ENCODE measurements around the gene KCNB1. TPM values are rescaled to one million over a fixed set of nuclear protein-coding genes. Genes with fewer than 3 reads are reported as not detected.

Gene KCNB1
- total RNA-seq, 4 donors from 2014 or later: 1.9 to 5.6 (median 2.3) TPM

DNA sequence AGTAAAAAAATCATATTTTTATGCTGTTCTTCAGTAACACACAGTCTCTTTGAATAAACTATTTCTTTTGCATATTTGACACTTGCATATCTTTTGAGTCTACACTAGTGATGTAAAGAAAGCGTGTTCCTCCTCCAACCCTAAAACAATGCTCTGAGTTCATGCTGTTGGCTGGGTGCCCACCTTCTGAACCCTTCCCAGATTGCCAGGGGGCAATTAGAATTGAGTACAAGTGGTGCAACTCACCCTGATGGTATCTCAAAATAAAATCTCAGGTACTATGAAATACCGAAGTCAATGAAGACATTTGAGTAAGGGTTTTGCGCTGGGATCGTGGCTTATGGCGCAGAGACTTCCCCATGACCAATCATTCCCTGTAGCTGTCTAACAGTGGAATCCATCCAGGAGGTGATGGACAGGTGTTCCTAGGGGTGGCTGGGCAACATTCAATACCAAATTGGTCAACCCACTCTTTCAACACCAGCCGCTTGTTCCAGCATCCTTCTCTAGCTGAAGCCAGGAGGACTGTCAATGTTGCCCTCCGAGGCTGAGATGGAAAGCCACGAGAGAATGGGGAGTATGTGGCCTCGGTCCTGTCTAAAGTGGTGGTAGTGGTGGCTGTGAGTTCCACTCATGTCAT, 110.3 kb downstream of the KCNB1 start:
- no peak for DNase-seq
- in situ Hi-C loops (cut with MboI; ENCODE audit: low pct_ligation_motif_present in 1 of 4, low pct_unique_long_range_greater_than_20kb in 1 of 4, low sequenced_read_pairs in 3 of 4): no loop called here
- Histone ChIP-seq H3K4me1 (no peaks in the 10 kb centered on the region), H3K36me3 (no peaks in the 10 kb centered on the region), H3K27ac (no peak overlapping the region), H3K27me3 (no peaks in the 10 kb centered on the region), H3K4me3 (no peak overlapping the region), H3K9me3 (no peaks in the 10 kb centered on the region)
- intact Hi-C loops (cut with DNase I; ENCODE audit: low total_unique reads): no loop called here
- TF ChIP-seq POLR2AphosphoS5 (IDR thresholded peaks at IDR 0.05): no peak
- TF ChIP-seq, protein P1, sequence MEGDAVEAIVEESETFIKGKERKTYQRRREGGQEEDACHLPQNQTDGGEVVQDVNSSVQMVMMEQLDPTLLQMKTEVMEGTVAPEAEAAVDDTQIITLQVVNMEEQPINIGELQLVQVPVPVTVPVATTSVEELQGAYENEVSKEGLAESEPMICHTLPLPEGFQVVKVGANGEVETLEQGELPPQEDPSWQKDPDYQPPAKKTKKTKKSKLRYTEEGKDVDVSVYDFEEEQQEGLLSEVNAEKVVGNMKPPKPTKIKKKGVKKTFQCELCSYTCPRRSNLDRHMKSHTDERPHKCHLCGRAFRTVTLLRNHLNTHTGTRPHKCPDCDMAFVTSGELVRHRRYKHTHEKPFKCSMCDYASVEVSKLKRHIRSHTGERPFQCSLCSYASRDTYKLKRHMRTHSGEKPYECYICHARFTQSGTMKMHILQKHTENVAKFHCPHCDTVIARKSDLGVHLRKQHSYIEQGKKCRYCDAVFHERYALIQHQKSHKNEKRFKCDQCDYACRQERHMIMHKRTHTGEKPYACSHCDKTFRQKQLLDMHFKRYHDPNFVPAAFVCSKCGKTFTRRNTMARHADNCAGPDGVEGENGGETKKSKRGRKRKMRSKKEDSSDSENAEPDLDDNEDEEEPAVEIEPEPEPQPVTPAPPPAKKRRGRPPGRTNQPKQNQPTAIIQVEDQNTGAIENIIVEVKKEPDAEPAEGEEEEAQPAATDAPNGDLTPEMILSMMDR (IDR thresholded peaks at IDR 0.05): no peak
- TF ChIP-seq EP300 (IDR thresholded peaks at IDR 0.05; ENCODE audit: low read depth): no peak
- TF ChIP-seq POLR2A (IDR thresholded peaks at IDR 0.05): no peak
- 80 to 83% methylated on average over 1 to 9 of the region's 9 CpGs for WGBS, 2 donors (ENCODE audit: low coverage in 1 of 2)

DNA sequence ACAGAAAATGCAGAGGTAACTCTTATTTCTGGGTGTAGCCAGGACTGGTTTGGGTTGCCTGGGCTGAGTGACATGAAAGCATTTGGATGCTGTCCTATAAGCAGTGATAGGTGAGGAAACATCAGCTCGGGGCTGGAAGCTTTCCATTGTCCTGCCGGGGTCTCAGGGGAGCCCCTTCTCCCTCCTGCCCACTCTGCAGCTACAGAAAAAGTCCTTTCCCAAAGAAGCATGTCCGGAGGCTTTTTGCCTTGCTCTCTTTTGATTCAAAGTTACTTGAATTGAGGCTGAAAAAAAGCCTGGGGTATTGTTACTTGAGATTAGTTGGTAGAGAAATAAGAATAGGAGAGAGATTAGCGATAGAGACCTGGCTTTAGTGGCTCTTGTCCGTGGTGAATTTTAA, 113.9 kb downstream of the KCNB1 start:
- in situ Hi-C loops (cut with MboI; ENCODE audit: low pct_ligation_motif_present in 1 of 4, low pct_unique_long_range_greater_than_20kb in 1 of 4, low sequenced_read_pairs in 3 of 4): no loop called here
- no peaks in the 10 kb centered on the region for H3K36me3 ChIP-seq
- no peak for TF ChIP-seq POLR2A (IDR thresholded peaks at IDR 0.05)
- TF ChIP-seq POLR2AphosphoS5 (IDR thresholded peaks at IDR 0.05): no peak
- no peaks in the 10 kb centered on the region for H3K27me3 ChIP-seq
- intact Hi-C loops (cut with DNase I; ENCODE audit: low total_unique reads): no loop called here
- H3K27ac ChIP-seq: no peak overlapping the region
- no peak overlapping the region for H3K4me3 ChIP-seq
- 61 to 73% methylated on average over 2 to 5 of the region's 5 CpGs for WGBS, 2 donors (ENCODE audit: low coverage in 1 of 2)
- no peak for DNase-seq
- peaks cover 0 to 4% (median 0%) of the 10 kb centered on the region in 4 donors for H3K4me1 ChIP-seq
- H3K9me3 ChIP-seq: no peaks in the 10 kb centered on the region

DNA sequence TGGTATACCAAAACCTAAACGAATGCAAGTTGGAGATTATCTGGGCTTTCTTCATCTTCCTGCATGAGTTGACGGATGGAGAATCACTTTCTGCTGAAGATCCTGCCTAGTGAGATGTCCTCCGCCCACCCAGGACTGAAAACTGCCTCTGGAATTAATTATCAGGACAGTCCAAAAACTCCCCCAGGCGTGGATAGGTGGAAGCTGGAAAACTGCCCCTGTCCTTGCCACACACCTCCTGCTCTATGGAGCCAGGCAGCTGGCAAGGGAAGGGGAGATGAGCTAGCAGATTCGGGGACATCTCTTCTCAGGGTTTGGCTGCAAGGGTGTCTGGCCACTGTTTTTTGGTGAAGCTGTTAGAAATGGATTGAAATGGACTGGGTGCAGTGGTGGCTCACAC, 115.4 kb downstream of the KCNB1 start:
- no peak for DNase-seq
- WGBS, 2 donors (ENCODE audit: low coverage in 1 of 2): 68% methylated on average over 5 of the region's 5 CpGs; no CpG with 5 or more reads in 1 of the 2 donors
- TF ChIP-seq POLR2AphosphoS5 (IDR thresholded peaks at IDR 0.05): no peak
- no peak for TF ChIP-seq POLR2A (IDR thresholded peaks at IDR 0.05)
- TF ChIP-seq EP300 (IDR thresholded peaks at IDR 0.05; ENCODE audit: low read depth): no peak
- TF ChIP-seq, protein P1 (IDR thresholded peaks at IDR 0.05): no peak
- Histone ChIP-seq H3K36me3 (no peaks in the 10 kb centered on the region), H3K4me3 (no peak overlapping the region), H3K4me1 (peaks cover 0 to 8% (median 0%) of the 10 kb centered on the region in 4 donors), H3K27ac (no peak overlapping the region), H3K27me3 (no peaks in the 10 kb centered on the region), H3K9me3 (no peaks in the 10 kb centered on the region)
- intact Hi-C loops (cut with DNase I; ENCODE audit: low total_unique reads): no loop called here
- in situ Hi-C loops (cut with MboI; ENCODE audit: low pct_ligation_motif_present in 1 of 4, low pct_unique_long_range_greater_than_20kb in 1 of 4, low sequenced_read_pairs in 3 of 4): no loop called here

- in situ Hi-C loops (cut with MboI; ENCODE audit: low pct_ligation_motif_present in 1 of 4, low pct_unique_long_range_greater_than_20kb in 1 of 4, low sequenced_read_pairs in 3 of 4) (no loop called here), intact Hi-C loops (cut with DNase I; ENCODE audit: low total_unique reads) (no loop called here)
- 43 to 50% methylated on average over 1 of the region's 1 CpG for WGBS, 2 donors (ENCODE audit: low coverage in 1 of 2)
Measured at GRCh38 chr20:49366687-49367086, 115.8 kb downstream of the KCNB1 start.

GRCh38 chr20:49361862-49362660, 120.4 kb downstream of the KCNB1 start:
- H3K4me1 ChIP-seq: peaks cover 0 to 8% (median 2%) of the 10 kb centered on the region in 4 donors
- DNase-seq: no peak
- no peak overlapping the region for H3K27ac ChIP-seq
- in situ Hi-C loops (cut with MboI; ENCODE audit: low pct_ligation_motif_present in 1 of 4, low pct_unique_long_range_greater_than_20kb in 1 of 4, low sequenced_read_pairs in 3 of 4) (no loop called here), intact Hi-C loops (cut with DNase I; ENCODE audit: low total_unique reads) (no loop called here)
- H3K9me3 ChIP-seq: no peaks in the 10 kb centered on the region
- H3K27me3 ChIP-seq: no peaks in the 10 kb centered on the region
- no peak overlapping the region for H3K4me3 ChIP-seq
- no peaks in the 10 kb centered on the region for H3K36me3 ChIP-seq
- no peak for TF ChIP-seq POLR2A (IDR thresholded peaks at IDR 0.05)
- no peak for TF ChIP-seq POLR2AphosphoS5 (IDR thresholded peaks at IDR 0.05)
- no peak for TF ChIP-seq EP300 (IDR thresholded peaks at IDR 0.05; ENCODE audit: low read depth)
- TF ChIP-seq, protein P1 (IDR thresholded peaks at IDR 0.05): no peak
- 40 to 79% methylated on average over 2 to 4 of the region's 4 CpGs for WGBS, 2 donors (ENCODE audit: low coverage in 1 of 2)

More at GRCh38 chr20:49366687-49367086, 115.8 kb downstream of the KCNB1 start:
- DNase-seq: no peak
- H3K4me1 ChIP-seq: peaks cover 0 to 8% (median 0%) of the 10 kb centered on the region in 4 donors
- no peak overlapping the region for H3K27ac ChIP-seq
- TF ChIP-seq POLR2A (IDR thresholded peaks at IDR 0.05): no peak
- H3K27me3 ChIP-seq: no peaks in the 10 kb centered on the region
- H3K9me3 ChIP-seq: no peaks in the 10 kb centered on the region
- no peak overlapping the region for H3K4me3 ChIP-seq
- no peaks in the 10 kb centered on the region for H3K36me3 ChIP-seq

Data from transverse colon (tissue), 4 donors.